Adrenal gland (tissue), 12 donors: Measurements from ENCODE around the gene PRKAR1A. TPM values are rescaled to one million over a fixed set of nuclear protein-coding genes. Genes with fewer than 3 reads are reported as not detected.

ENCODE experiments used
- DNase-seq, 7 donors: peaks; one replicate each; pipeline ENCODE4 v3.0.0-alpha.2; 2019 to 2020
- H3K27ac ChIP-seq, 5 donors: fragments of 200-600 bp; sonication (generic) in 4 of 5; 1 replicate in 3 of 5; 2 replicates in 2 of 5; pipeline versions ENCODE4 v1.5.1 to v1.8.0; 2016 to 2020; ENCODE audit warnings: mild to moderate bottlenecking in 1 of 5
- H3K27me3 ChIP-seq: fragments of 200-600 bp; 2 replicates; pipeline ENCODE4 v1.8.0; 2021
- H3K36me3 ChIP-seq, 2 donors: fragments of 200-600 bp; replicated peaks in 1 of 2; 1 replicate in 1 of 2; 2 replicates in 1 of 2; pipeline versions ENCODE4 v1.5.1 to v1.8.0; 2018 to 2022
- H3K4me1 ChIP-seq, 2 donors: fragments of 200-600 bp; replicated peaks in 1 of 2; 1 replicate in 1 of 2; 2 replicates in 1 of 2; pipeline versions ENCODE4 v1.5.1 to v1.8.0; 2018 to 2021
- H3K4me3 ChIP-seq, 4 donors: fragments of 200-600 bp; sonication (generic) in 3 of 4; one replicate each; pipeline ENCODE4 v1.5.1; 2016 to 2018
- H3K9me3 ChIP-seq, 3 donors: fragments of 200-600 bp; sonication (generic) in 1 of 3; replicated peaks in 1 of 3; 1 replicate in 2 of 3; 2 replicates in 1 of 3; pipeline versions ENCODE4 v1.5.1 to v1.8.0; 2016 to 2021
- POLR2A ChIP-seq, 2 donors: fragments of 450-650 bp; IDR thresholded peaks; one replicate each; pipeline ENCODE4 v1.6.1; 2017; ENCODE audit warnings: antibody characterized with exemption in 2 of 2, mild to moderate bottlenecking in 2 of 2, moderate library complexity in 1 of 2
- WGBS, 4 donors: extraction: QIAGEN DNeasy Blood & Tissue Kit in 2 of 4; methylation state at CpG; one replicate each; pipeline versions ENCODE4 v1.1.5 to v1.1.7; 2013 to 2017; 5-methylcytosine and 5-hydroxymethylcytosine counted together
- intact Hi-C, 2 donors: fragments of 100-400 bp; cut with DNase I; formaldehyde crosslinking; loops; one replicate each; pipeline versions ENCODE4 v1.14.1 to v1.15.0; 2022 to 2023
- polyA plus RNA-seq, 3 donors: library from polyadenylated mRNA; stranded (reverse); fragments of 200-250 nt in 2 of 3; fragments of 350-450 nt in 1 of 3; fragmentation: Illumina TruSeq in 1 of 3; extraction: RNeasy Lipid Tissue Mini Kit (QIAGEN cat#74804) in 1 of 3; gene quantifications; one replicate each; pipeline ENCODE4 v1.2.3, GENCODE V29; 2013 to 2014
- total RNA-seq, 9 donors: library from RNA; depleted of rRNA in 4 of 9; stranded (reverse); fragments of >200 nt in 4 of 9; fragments of 120-200 nt in 1 of 9; fragmentation: NEBNext Ultra II Directional in 1 of 9; extraction: Animal tissue kit (Norgen Biotek cat#: 25700) in 1 of 9; gene quantifications; one replicate each; pipeline versions ENCODE4 v1.1.0 to v1.2.4, GENCODE V29; 2013 to 2023
- TF ChIP-seq, protein P1 (sequence below), 6 experiments: fragments of 450-650 bp in 4 of 6; fragments of 200-600 bp in 2 of 6; sonication (generic) in 1 of 6; IDR thresholded peaks; 1 replicate in 5 of 6; 2 replicates in 1 of 6; pipeline versions ENCODE4 v1.5.1 to v1.8.0; 2016 to 2021; ENCODE audit warnings: antibody characterized with exemption in 6 of 6, mild to moderate bottlenecking in 2 of 6, moderate library complexity in 1 of 6
- donor health status: healthy with polysubstance abuse.
- donor health status: Bipolar disorder and iron deficiency.
- donor health status: DM: yes; HTN: yes; CAD: no.
- donor health status: DM: no; HTN: no; CAD: no.
- donor health status: DM: no; HTN: no; CAD: no.
- donor health status: DM: yes; HTN: yes; CAD: no.

Gene PRKAR1A
- total and polyA plus RNA-seq, 12 donors = 56.3 to 585 (median 388) TPM

DNA sequence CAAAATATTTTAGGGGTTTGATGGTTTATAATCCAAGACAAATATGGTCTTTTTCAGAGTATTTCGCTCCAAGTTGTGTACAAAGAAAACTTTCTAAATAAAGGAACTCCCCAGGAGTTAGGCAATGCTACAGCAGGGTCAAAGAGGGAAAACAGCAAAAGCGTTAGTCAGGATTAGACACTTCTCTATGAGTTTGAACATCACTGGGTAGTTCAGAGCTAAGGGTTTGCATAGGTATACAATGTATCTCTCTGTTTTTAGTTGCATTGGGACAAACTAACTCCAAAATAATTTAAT is 54.2 kb downstream of the PRKAR1A start:
- no peaks in the 10 kb centered on the region for H3K4me1 ChIP-seq
- no peaks in the 10 kb centered on the region for H3K36me3 ChIP-seq
- intact Hi-C loops = no loop called here
- H3K4me3 ChIP-seq = no peak overlapping the region
- TF ChIP-seq, protein P1, sequence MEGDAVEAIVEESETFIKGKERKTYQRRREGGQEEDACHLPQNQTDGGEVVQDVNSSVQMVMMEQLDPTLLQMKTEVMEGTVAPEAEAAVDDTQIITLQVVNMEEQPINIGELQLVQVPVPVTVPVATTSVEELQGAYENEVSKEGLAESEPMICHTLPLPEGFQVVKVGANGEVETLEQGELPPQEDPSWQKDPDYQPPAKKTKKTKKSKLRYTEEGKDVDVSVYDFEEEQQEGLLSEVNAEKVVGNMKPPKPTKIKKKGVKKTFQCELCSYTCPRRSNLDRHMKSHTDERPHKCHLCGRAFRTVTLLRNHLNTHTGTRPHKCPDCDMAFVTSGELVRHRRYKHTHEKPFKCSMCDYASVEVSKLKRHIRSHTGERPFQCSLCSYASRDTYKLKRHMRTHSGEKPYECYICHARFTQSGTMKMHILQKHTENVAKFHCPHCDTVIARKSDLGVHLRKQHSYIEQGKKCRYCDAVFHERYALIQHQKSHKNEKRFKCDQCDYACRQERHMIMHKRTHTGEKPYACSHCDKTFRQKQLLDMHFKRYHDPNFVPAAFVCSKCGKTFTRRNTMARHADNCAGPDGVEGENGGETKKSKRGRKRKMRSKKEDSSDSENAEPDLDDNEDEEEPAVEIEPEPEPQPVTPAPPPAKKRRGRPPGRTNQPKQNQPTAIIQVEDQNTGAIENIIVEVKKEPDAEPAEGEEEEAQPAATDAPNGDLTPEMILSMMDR (IDR thresholded peaks at IDR 0.05) = no peak
- no peak for TF ChIP-seq POLR2A (IDR thresholded peaks at IDR 0.05)
- H3K9me3 ChIP-seq = no peaks in the 10 kb centered on the region
- no peak for DNase-seq
- H3K27ac ChIP-seq = no peak overlapping the region
- no peaks in the 10 kb centered on the region for H3K27me3 ChIP-seq
- WGBS, 4 donors = 45 to 68% (median 54%) methylated on average over 2 of the region's 2 CpGs

- Histone ChIP-seq H3K36me3 (no peaks in the 10 kb centered on the region), H3K4me1 (no peaks in the 10 kb centered on the region), H3K27ac (peak overlapping the region in 1 of 5 donors; percentile 26), H3K4me3 (no peak overlapping the region), H3K27me3 (no peaks in the 10 kb centered on the region), H3K9me3 (no peaks in the 10 kb centered on the region)
- TF ChIP-seq, protein P1 (IDR thresholded peaks at IDR 0.05) = no peak
- no peak for TF ChIP-seq POLR2A (IDR thresholded peaks at IDR 0.05)
- intact Hi-C loops = no loop called here
- DNase-seq = no peak
- 55 to 80% (median 66%) methylated on average over 3 of the region's 3 CpGs for WGBS, 4 donors
These were observed 54.8 kb downstream of the PRKAR1A start for GRCh38 chr17:68567035-68567434.

- H3K4me3 ChIP-seq = no peak overlapping the region
- intact Hi-C loops = no loop called here
- H3K4me1 ChIP-seq = no peaks in the 10 kb centered on the region
- H3K9me3 ChIP-seq = no peaks in the 10 kb centered on the region
- TF ChIP-seq POLR2A (IDR thresholded peaks at IDR 0.05) = no peak
- TF ChIP-seq, protein P1 (IDR thresholded peaks at IDR 0.05) = no peak
- no peaks in the 10 kb centered on the region for H3K36me3 ChIP-seq
- H3K27ac ChIP-seq = peak overlapping the region in 1 of 5 donors; percentile 26
- WGBS, 4 donors = 91 to 98% (median 95%) methylated on average over 8 of the region's 8 CpGs
- DNase-seq = no peak
- no peaks in the 10 kb centered on the region for H3K27me3 ChIP-seq
These were observed 55.4 kb downstream of the PRKAR1A start for GRCh38 chr17:68567581-68567980.

GRCh38 chr17:68568581-68568980 is 56.4 kb downstream of the PRKAR1A start:
- intact Hi-C loops = no loop called here

More at GRCh38 chr17:68568581-68568980, 56.4 kb downstream of the PRKAR1A start:
- WGBS, 4 donors = 75 to 84% (median 81%) methylated on average over 2 of the region's 2 CpGs
- H3K27me3 ChIP-seq = no peaks in the 10 kb centered on the region
- H3K4me3 ChIP-seq = no peak overlapping the region
- TF ChIP-seq, protein P1 (IDR thresholded peaks at IDR 0.05) = no peak
- no peak for TF ChIP-seq POLR2A (IDR thresholded peaks at IDR 0.05)
- no peaks in the 10 kb centered on the region for H3K9me3 ChIP-seq
- no peak overlapping the region for H3K27ac ChIP-seq
- H3K36me3 ChIP-seq = no peaks in the 10 kb centered on the region
- DNase-seq = no peak
- no peaks in the 10 kb centered on the region for H3K4me1 ChIP-seq
